K562 (cell line): ENCODE measurements around the gene YY1AP1. TPM values are rescaled to one million over a fixed set of nuclear protein-coding genes. Genes with fewer than 3 reads are reported as not detected.

Experiments used
- ATAC-seq: fragments of 200-7000 bp; cut with Tn5 transposase; 3 replicates; pipeline ENCODE4 v1.9.1; 2020; ENCODE audit warnings: moderate library complexity
- BruUV-seq: library from RNA; stranded (reverse); fragments of 400-500 nt; replicated peaks from 2 replicates; lab custom pipeline; 2021; lab: Mats Ljungman, UMichigan
- CTCF ChIA-PET: fragments of 300-600 bp; formaldehyde crosslinking; extraction: SDS; loops from one replicate; lab custom pipeline; 2021; ENCODE audit warnings: low intra/inter-chr PET ratio; lab: Yijun Ruan, JAX
- POLR2A ChIA-PET: fragments of 300-600, 350-650 bp; sonication (Branson Sonifier 250); formaldehyde crosslinking; extraction: SDS; loops from one replicate; lab custom pipeline; 2021; ENCODE audit warnings: antibody characterized with exemption, inconsistent platforms; lab: Yijun Ruan, JAX
- DNase-seq, 4 experiments: peaks; one replicate each; pipeline versions ENCODE4 v3.0.0 to v3.0.0-alpha.2; 2011 to 2018; ENCODE audit warnings: low spot score in 3 of 4, mixed read lengths in 3 of 4; ENCODE audit errors: extremely low read depth in 1 of 4
- FAIRE-seq: peaks from 2 replicates; lab custom pipeline; 2011; peaks lifted over from hg19 to GRCh38; lab: Jason Lieb, UNC
- H2AFZ ChIP-seq: 2 replicates; pipeline ENCODE4 v1.6.0; 2011; ENCODE audit warnings: low read depth, low read length, control low read depth, inconsistent platforms
- H3K27ac ChIP-seq: fragments of 200-600 bp; 3 replicates; pipeline ENCODE4 v1.8.0; 2011; ENCODE audit warnings: low read depth, mild to moderate bottlenecking, control low read depth, inconsistent platforms, low read length, moderate library complexity, mixed read lengths; ENCODE audit errors: extremely low read depth
- H3K27me3 ChIP-seq, 2 experiments: fragments of 300-600 bp in 1 of 2; 2 replicates in 1 of 2; 3 replicates in 1 of 2; pipeline versions ENCODE4 v1.6.0 to v1.8.0; 2011; ENCODE audit warnings: inconsistent platforms in 2 of 2, low read length in 2 of 2, mild to moderate bottlenecking in 1 of 2, mixed read lengths in 1 of 2, moderate library complexity in 1 of 2; ENCODE audit not compliant: control insufficient read depth in 2 of 2, insufficient read depth in 2 of 2
- H3K36me3 ChIP-seq: fragments of 300-600 bp; 3 replicates; pipeline ENCODE4 v1.8.0; 2011; ENCODE audit warnings: mild to moderate bottlenecking, low read length, inconsistent platforms; ENCODE audit not compliant: control insufficient read depth, insufficient read depth
- H3K4me1 ChIP-seq, 2 experiments: fragments of 200-600 bp in 1 of 2; replicated peaks in 1 of 2; 2 replicates in 1 of 2; 3 replicates in 1 of 2; pipeline versions ENCODE4 v1.5.1 to v1.8.0; 2011; ENCODE audit warnings: inconsistent platforms in 2 of 2, low read length in 2 of 2, mild to moderate bottlenecking in 1 of 2, mixed read lengths in 1 of 2, moderate library complexity in 1 of 2; ENCODE audit not compliant: control insufficient read depth in 2 of 2, insufficient read depth in 2 of 2
- H3K4me2 ChIP-seq: 2 replicates; pipeline ENCODE4 v1.6.1; 2011; ENCODE audit warnings: low read length, control low read depth, inconsistent platforms, mixed read lengths; ENCODE audit not compliant: insufficient read depth
- H3K4me3 ChIP-seq: fragments of 200-600 bp; sonication (generic), shearing (Covaris generic); 2 replicates; pipeline ENCODE4 v1.5.1; 2016; ENCODE audit warnings: control low read depth, inconsistent platforms
- H3K79me2 ChIP-seq: fragments of 200-600 bp; 3 replicates; pipeline ENCODE4 v1.8.0; 2011; ENCODE audit warnings: low read length, inconsistent platforms; ENCODE audit not compliant: control insufficient read depth, insufficient read depth
- H3K9ac ChIP-seq, 2 experiments: 2 replicates each; pipeline versions ENCODE4 v1.6.0 to v1.6.1; 2011; ENCODE audit warnings: low read depth in 2 of 2, low read length in 2 of 2, control low read depth in 1 of 2, inconsistent platforms in 1 of 2, mild to moderate bottlenecking in 1 of 2, mixed read lengths in 1 of 2; ENCODE audit not compliant: insufficient read depth in 1 of 2
- H3K9me1 ChIP-seq: one replicate; pipeline ENCODE4 v1.6.0; 2011; ENCODE audit warnings: inconsistent platforms, mild to moderate bottlenecking, low read length, moderate library complexity; ENCODE audit not compliant: control insufficient read depth, insufficient read depth
- H3K9me3 ChIP-seq: replicated peaks from 2 replicates; pipeline ENCODE4 v1.5.1; 2011; ENCODE audit warnings: low read depth, low read length, inconsistent platforms; ENCODE audit not compliant: control insufficient read depth, insufficient read depth
- H4K20me1 ChIP-seq: replicated peaks from 2 replicates; pipeline ENCODE4 v1.6.1; 2011; ENCODE audit warnings: low read length, inconsistent platforms, mixed read lengths; ENCODE audit not compliant: control insufficient read depth, insufficient read depth
- FOXJ2 ChIP-seq: fragments of 200-800 bp; sonication (Bioruptor generic); IDR thresholded peaks from 2 replicates; pipeline ENCODE4 v1.6.1; 2016; ENCODE audit warnings: missing genetic modification characterization, missing compliant biosample characterization
- HBP1 ChIP-seq: fragments of 450-650 bp; formaldehyde crosslinking; IDR thresholded peaks from 2 replicates; pipeline ENCODE4 v1.4.0; 2022; ENCODE audit warnings: missing genetic modification characterization
- MAFK ChIP-seq: IDR thresholded peaks from 2 replicates; pipeline ENCODE4 v1.6.1; 2011; ENCODE audit warnings: low read length, improper control_type of control experiment
- NR2C1 ChIP-seq, 2 experiments: fragments of 450-650 bp; IDR thresholded peaks; 2 replicates each; pipeline ENCODE4 v1.6.1; 2017; ENCODE audit warnings: mild to moderate bottlenecking in 2 of 2, antibody characterized with exemption in 1 of 2, inconsistent platforms in 1 of 2, missing compliant biosample characterization in 1 of 2, missing genetic modification characterization in 1 of 2
- ZNF121 ChIP-seq: sonication (generic); formaldehyde crosslinking; conservative IDR thresholded peaks from 2 replicates; pipeline ENCODE4 v1.8.0; 2022; ENCODE audit warnings: missing genetic modification reagents
- WGBS: fragments of 100-300 bp; shearing (Covaris generic); methylation state at CpG from one replicate; pipeline ENCODE4 v1.1.6; 2016; ENCODE audit warnings: low coverage, mixed read lengths; ENCODE audit not compliant: insufficient coverage; ENCODE audit errors: missing lambda C conversion rate; 5-methylcytosine and 5-hydroxymethylcytosine counted together
- in situ Hi-C: fragments of 300-500 bp; cut with MboI; formaldehyde crosslinking; loops from 4 replicates; pipeline ENCODE4 v1.15.0; 2018; ENCODE audit warnings: inconsistent platforms, mixed read lengths
- intact Hi-C: fragments of 100-400 bp; cut with micrococcal nuclease; formaldehyde crosslinking; loops from 2 replicates; pipeline ENCODE4 v1.14.2; 2022
- polyA plus RNA-seq, 8 experiments: library from polyadenylated mRNA; depleted of rRNA in 4 of 8; stranded (reverse) in 5 of 8; unstranded in 3 of 8; fragments of >200 nt; fragmentation: Nextera tagmentation in 2 of 8; fragmentation: Illumina TruSeq in 1 of 8; extraction: Ambion mirVana in 2 of 8; extraction: Trizol in 1 of 8; gene quantifications; 2 replicates each; pipeline versions ENCODE4 v1.2.1 to v1.2.3, GENCODE V29; 2011 to 2014; ENCODE audit warnings: inconsistent platforms in 1 of 8, missing spikeins in 1 of 8
- total RNA-seq, 7 experiments: library from RNA; depleted of rRNA in 6 of 7; stranded (reverse); fragments of >200 nt in 6 of 7; fragmentation: Illumina TruSeq in 2 of 7; extraction: Trizol in 2 of 7; gene quantifications; 2 replicates each; pipeline versions ENCODE4 v1.2.1 to v1.2.3, GENCODE V29; 2011 to 2021; ENCODE audit warnings: low replicate concordance in 1 of 7

The YY1AP1 gene
- total and polyA plus RNA-seq, 9 of the 15 experiments (the other 6 are each of a cell fraction or from before 2014, with no cell fraction given) = 18.4 to 90.7 (median 42.9) TPM

GRCh38 chr1:155646307-155646706, 42.3 kb downstream of the YY1AP1 start:
- no peaks in the 10 kb centered on the region for H3K9me1 ChIP-seq
- in situ Hi-C loops = no loop called here
- no TSS peak for BruUV-seq
- no peak for TF ChIP-seq HBP1
- no peak for TF ChIP-seq ZNF121 (CRISPR knock-in tag)
- no peak for TF ChIP-seq FOXJ2
- no peak for TF ChIP-seq MAFK
- TF ChIP-seq NR2C1 (IDR thresholded peaks at IDR 0.05) = no peak
- TF ChIP-seq NR2C1 (tag; IDR thresholded peaks at IDR 0.05) = no peak
- CTCF ChIA-PET = no interaction called here
- no peak overlapping the region for H3K4me3 ChIP-seq
- ATAC-seq (no peak), DNase-seq (no peak), FAIRE-seq (no peak)
- no peak overlapping the region for H3K27ac ChIP-seq
- H3K4me1 ChIP-seq = no peaks in the 10 kb centered on the region; a peak in 2 of 5 replicates
- intact Hi-C loops = loop anchor here (5.0 kb wide), 2 partner anchors 39 to 81 kb away; no protein-coding TSS in a partner anchor
- no peaks in the 10 kb centered on the region for H3K27me3 ChIP-seq
- no peak overlapping the region for H2AFZ ChIP-seq
- H3K79me2 ChIP-seq = no peaks in the 10 kb centered on the region
- H3K9me3 ChIP-seq = peaks cover 7% of the 10 kb centered on the region
- POLR2A ChIA-PET = interaction anchor here (0.5 to 1.3 kb wide), 3 partner anchors 16 to 283 kb away, joined by 3 to 4 read pairs (median 3); no protein-coding TSS in a partner anchor
- WGBS = 47% methylated on average over 2 of the region's 2 CpGs
- H3K4me2 ChIP-seq = no peak overlapping the region
- H3K9ac ChIP-seq = no peak overlapping the region
- no peaks in the 10 kb centered on the region for H3K36me3 ChIP-seq
- no peaks in the 10 kb centered on the region for H4K20me1 ChIP-seq
